GM20000 (cell line): ENCODE measurements around the gene HS3ST2.

Experiments used
- DNase-seq: peaks from one replicate; pipeline ENCODE4 v3.0.0; 2012; ENCODE audit warnings: low spot score
- CTCF ChIP-seq: IDR thresholded peaks from 2 replicates; pipeline ENCODE4 v1.5.1; 2012; ENCODE audit warnings: mild to moderate bottlenecking, control low read depth; ENCODE audit errors: extremely low read depth, missing control alignments

The HS3ST2 gene

GRCh38 chr16:22874394-22874793, 60.4 kb downstream of the HS3ST2 start:
- DNase-seq, result no peak
- no peak for TF ChIP-seq CTCF

GRCh38 chr16:22878955-22879354, 65.0 kb downstream of the HS3ST2 start:
- no peak for TF ChIP-seq CTCF
- no peak for DNase-seq

- no peak for DNase-seq
- TF ChIP-seq CTCF, result no peak
Observed at GRCh38 chr16:22879466-22879865, 65.5 kb downstream of the HS3ST2 start.

- no peak for DNase-seq
- no peak for TF ChIP-seq CTCF
Observed at GRCh38 chr16:22882981-22883380, 69.0 kb downstream of the HS3ST2 start.

- DNase-seq, result no peak
- no peak for TF ChIP-seq CTCF
Observed at GRCh38 chr16:22885951-22886350, 72.0 kb downstream of the HS3ST2 start.

GRCh38 chr16:22886927-22887326, 73.0 kb downstream of the HS3ST2 start:
- no peak for TF ChIP-seq CTCF
- no peak for DNase-seq

GRCh38 chr16:22887445-22887844, 73.5 kb downstream of the HS3ST2 start:
- DNase-seq, result no peak
- TF ChIP-seq CTCF, result no peak
